GM21619 (cell line): ENCODE data around the gene TMEM183A.

Source experiments
- ATAC-seq: cut with Tn5 transposase; IDR thresholded peaks from one replicate; pipeline ENCODE4 v1.9.1; 2021; ENCODE audit not compliant: unreplicated experiment

TMEM183A gene

GRCh38 chr1:203066965-203067364 lies 59.8 kb downstream of the TMEM183A start:
- no peak for ATAC-seq

- no peak for ATAC-seq
Measured at GRCh38 chr1:203069030-203069747, 62.0 kb downstream of the TMEM183A start.

GRCh38 chr1:203072002-203072602 lies 64.9 kb downstream of the TMEM183A start:
- no peak for ATAC-seq

DNA sequence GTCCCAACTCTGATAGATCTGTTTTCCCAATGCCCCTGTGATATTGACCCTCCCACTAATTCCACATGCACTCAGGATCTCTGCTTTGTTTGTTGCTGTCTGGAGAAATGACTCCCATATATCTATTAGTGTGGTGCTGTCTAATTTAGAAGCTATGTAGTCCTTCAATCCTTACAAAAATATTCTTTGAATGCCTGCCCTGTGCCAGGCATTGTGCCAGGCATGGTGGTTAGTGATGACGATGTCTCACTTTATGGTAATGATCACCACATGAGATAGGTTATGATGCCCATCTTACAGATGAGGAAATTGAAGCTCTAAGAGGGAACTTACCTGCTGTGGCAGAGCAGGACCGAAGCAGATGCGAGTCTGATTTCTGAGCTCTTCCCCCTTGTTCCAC lies 65.7 kb downstream of the TMEM183A start:
- no peak for ATAC-seq

- no peak for ATAC-seq
Measured at GRCh38 chr1:203073469-203073868, 66.3 kb downstream of the TMEM183A start.
